GM23338 (cell line): ENCODE data around the gene DGKB.
A peak's percentile ranks its signal among the peaks of the same experiment; 100 is the strongest.

Experiments used
- EZH2 ChIP-seq: fragments of 200-600 bp; sonication (generic); IDR thresholded peaks from one replicate; pipeline ENCODE4 v1.8.0; 2017; ENCODE audit warnings: antibody characterized with exemption, mild to moderate bottlenecking, low read depth; ENCODE audit not compliant: unreplicated experiment
- EZH2phosphoT487 ChIP-seq: fragments of 200-600 bp; sonication (generic); IDR thresholded peaks from one replicate; pipeline ENCODE4 v1.8.1; 2018; ENCODE audit warnings: antibody characterized with exemption; ENCODE audit not compliant: unreplicated experiment
- NANOG ChIP-seq: IDR thresholded peaks from 2 replicates; pipeline ENCODE4 v1.6.1; 2016; ENCODE audit warnings: antibody characterized with exemption, borderline replicate concordance
- POLR2AphosphoS5 ChIP-seq: IDR thresholded peaks from 2 replicates; pipeline ENCODE4 v1.6.1; 2016; ENCODE audit warnings: antibody characterized with exemption, low read depth
- REST ChIP-seq: IDR thresholded peaks from one replicate; pipeline ENCODE4 v1.6.1; 2018; ENCODE audit warnings: antibody characterized with exemption; ENCODE audit not compliant: unreplicated experiment
- TF ChIP-seq, protein P1 (sequence below), 2 experiments: fragments of 200-600 bp in 1 of 2; sonication (generic) in 1 of 2; conservative IDR thresholded peaks; 2 replicates each; pipeline versions ENCODE4 v1.5.1 to v1.6.1; 2016 to 2017; ENCODE audit warnings: antibody characterized with exemption in 2 of 2, low read depth in 2 of 2, mild to moderate bottlenecking in 2 of 2, moderate library complexity in 1 of 2

DNA sequence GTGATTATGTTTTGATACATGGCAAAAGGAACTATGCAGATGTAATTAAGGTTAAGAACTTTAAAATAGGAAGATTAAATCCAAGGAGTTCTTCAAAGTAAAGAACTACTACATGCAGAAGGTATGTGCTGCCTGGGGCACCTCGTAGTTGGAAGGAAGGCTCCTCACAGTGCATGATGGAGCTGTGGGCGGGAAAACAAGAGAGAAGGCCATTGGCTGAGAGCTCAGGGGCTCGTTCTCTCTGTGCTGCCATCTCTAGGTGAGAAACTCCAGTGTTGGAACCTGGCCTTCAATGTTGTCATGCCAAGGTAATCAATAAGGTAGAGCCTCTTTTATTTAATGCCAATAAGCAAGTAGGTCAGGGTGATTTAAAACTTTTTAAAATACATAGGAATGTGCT lies 521.7 kb downstream of the DGKB start:
- no peak for TF ChIP-seq EZH2
- TF ChIP-seq, protein P1, sequence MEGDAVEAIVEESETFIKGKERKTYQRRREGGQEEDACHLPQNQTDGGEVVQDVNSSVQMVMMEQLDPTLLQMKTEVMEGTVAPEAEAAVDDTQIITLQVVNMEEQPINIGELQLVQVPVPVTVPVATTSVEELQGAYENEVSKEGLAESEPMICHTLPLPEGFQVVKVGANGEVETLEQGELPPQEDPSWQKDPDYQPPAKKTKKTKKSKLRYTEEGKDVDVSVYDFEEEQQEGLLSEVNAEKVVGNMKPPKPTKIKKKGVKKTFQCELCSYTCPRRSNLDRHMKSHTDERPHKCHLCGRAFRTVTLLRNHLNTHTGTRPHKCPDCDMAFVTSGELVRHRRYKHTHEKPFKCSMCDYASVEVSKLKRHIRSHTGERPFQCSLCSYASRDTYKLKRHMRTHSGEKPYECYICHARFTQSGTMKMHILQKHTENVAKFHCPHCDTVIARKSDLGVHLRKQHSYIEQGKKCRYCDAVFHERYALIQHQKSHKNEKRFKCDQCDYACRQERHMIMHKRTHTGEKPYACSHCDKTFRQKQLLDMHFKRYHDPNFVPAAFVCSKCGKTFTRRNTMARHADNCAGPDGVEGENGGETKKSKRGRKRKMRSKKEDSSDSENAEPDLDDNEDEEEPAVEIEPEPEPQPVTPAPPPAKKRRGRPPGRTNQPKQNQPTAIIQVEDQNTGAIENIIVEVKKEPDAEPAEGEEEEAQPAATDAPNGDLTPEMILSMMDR (conservative IDR thresholded peaks at IDR 0.05; ENCODE audit: low read depth in 2 of 2) = 0 out of 4 replicates have a peak, but pooled peaks of 1 of the 2 experiments have one; percentile 14
- TF ChIP-seq POLR2AphosphoS5 = no peak
- no peak for TF ChIP-seq EZH2phosphoT487
- no peak for TF ChIP-seq REST
- no peak for TF ChIP-seq NANOG
